AG09319 (cell line): Measurements from ENCODE around the gene PKMYT1.

Source experiments
- DNase-seq: peaks from one replicate; pipeline ENCODE4 v3.0.0-alpha.2; 2010; ENCODE audit warnings: low read depth; ENCODE audit errors: extremely low read depth
- CTCF ChIP-seq: IDR thresholded peaks from 2 replicates; pipeline ENCODE4 v1.5.1; 2011; ENCODE audit warnings: low read depth, mild to moderate bottlenecking, inconsistent platforms, low read length, moderate library complexity

PKMYT1 gene

DNA sequence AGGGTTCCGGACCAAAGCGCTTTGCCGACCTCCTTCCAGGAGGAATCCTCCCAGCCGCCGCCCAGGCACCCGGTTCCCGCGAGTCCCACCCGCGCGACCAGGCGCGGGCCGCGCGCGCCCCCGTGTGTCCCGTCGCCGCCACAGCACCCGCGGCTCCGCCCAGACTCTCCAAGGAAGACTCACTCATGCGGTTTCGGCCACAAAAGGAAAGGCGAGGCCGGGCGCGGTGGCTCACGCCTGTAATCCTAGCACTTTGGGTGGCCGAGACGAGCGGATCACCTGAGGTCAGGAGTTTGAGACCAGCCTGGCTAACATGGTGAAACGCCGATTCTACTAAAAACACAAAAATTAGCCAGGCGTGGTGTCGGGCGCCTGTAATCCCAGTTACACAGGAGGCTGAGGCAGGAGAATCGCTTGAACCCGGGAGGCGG, 3.5 kb upstream of the PKMYT1 start:
- TF ChIP-seq CTCF: peak; percentile 44
- DNase-seq: peak; percentile 34

DNA sequence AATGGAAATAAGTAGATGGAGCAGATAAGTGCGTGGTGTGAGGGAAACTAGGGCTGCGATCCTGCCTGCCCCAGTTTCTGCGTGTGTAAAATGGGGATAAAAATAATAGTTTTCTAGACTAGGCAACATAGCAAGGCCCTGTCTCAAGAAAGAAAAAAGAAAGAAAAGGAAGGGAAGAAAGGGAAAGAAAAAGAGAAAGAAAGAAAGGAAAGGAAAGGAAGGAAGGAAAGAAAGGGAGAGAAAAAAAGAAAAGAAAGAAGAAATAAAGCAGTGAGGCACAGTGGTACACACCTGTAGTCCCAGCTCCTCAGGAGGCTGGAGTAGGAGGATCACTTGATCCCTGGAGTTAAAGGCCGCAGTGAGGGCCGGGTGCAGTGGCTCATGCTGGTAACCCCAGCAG, 2.2 kb upstream of the PKMYT1 start:
- no peak for DNase-seq
- TF ChIP-seq CTCF: no peak

DNA sequence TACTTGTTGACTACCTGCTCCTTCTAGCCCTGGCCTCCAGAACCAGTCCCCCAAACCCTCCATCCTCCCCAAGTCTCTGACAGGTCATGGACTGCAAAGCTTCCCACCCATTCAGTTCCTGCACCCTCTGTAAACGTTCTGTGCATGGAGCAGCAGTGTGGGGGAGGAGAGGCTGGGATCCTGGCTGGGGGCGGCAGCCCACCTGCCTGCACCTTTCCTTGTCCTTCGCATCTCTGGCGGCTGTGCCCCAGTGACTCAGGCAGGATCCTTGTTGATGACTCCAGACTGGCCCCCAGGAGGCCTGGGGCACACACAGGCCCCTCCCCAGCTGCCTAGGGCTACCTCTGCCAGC, 1.6 kb upstream of the PKMYT1 start:
- no peak for TF ChIP-seq CTCF
- no peak for DNase-seq

- no peak for TF ChIP-seq CTCF
- no peak for DNase-seq
Measured at GRCh38 chr16:2981177-2981898, 1.1 kb upstream of the PKMYT1 start.

DNA sequence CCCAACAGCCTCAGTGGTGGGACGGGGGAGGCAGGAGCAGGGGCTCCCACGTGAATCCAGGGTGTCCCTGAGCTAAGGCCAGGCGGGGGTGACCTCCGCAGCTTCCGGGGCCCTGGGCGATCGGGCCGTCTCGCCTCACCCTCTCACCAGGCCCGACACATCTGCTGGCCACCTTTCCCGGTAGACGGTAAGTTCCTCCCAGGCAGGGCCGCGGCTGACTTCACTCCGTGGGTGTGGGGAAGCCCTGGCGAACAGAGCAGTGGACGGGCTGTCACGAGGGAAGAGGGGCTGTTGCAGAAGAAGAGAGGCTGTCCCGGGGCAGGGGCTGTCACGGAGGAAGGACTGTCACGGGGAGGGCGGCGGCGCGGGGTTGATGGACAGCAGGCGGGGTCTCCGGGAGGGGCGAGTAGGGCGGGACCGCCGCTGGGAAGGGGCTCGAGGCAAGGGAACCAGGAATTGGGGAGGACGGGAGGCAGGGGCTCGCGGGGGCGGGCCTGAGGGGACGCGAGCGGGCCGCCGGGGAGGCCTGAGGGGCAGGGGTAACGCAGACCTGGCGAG, 498 bp downstream of the PKMYT1 start:
- DNase-seq: no peak
- no peak for TF ChIP-seq CTCF

- no peak for DNase-seq
Measured at GRCh38 chr16:2977440-2977839, 2.8 kb downstream of the PKMYT1 start.

More at GRCh38 chr16:2977440-2977839, 2.8 kb downstream of the PKMYT1 start:
- TF ChIP-seq CTCF: no peak
